Left renal cortex interstitium (tissue), 4 donors: ENCODE data around the gene HAUS6. TPM values are rescaled to one million over a fixed set of nuclear protein-coding genes. Genes with fewer than 3 reads are reported as not detected.
A peak's percentile ranks its signal among the peaks of the same experiment; 100 is the strongest.
"Not testable (repeated sequence)": the region's sequence is repeated elsewhere in the genome, so short reads cannot be mapped to it uniquely, and the experiment has no call there.

Experiments used
- DNase-seq, 4 donors: peaks; one replicate each; pipeline ENCODE4 v3.0.0-alpha.2; 2013; ENCODE audit warnings: low read depth in 4 of 4, low spot score in 2 of 4, missing footprints in 1 of 4
- polyA plus RNA-seq, 4 donors: library from polyadenylated mRNA; unstranded; fragments of 120-200 nt; gene quantifications; one replicate each; pipeline ENCODE4 v1.2.1, GENCODE V29; 2013; ENCODE audit not compliant: insufficient read length in 4 of 4

The HAUS6 gene
- polyA plus RNA-seq, 4 donors, result 16.8 to 22.8 (median 19.0) TPM

GRCh38 chr9:19117039-19117716 is 14.5 kb upstream of the HAUS6 start:
- DNase-seq, result no peak

GRCh38 chr9:19116107-19116790 is 13.5 kb upstream of the HAUS6 start:
- DNase-seq, result no peak

DNA sequence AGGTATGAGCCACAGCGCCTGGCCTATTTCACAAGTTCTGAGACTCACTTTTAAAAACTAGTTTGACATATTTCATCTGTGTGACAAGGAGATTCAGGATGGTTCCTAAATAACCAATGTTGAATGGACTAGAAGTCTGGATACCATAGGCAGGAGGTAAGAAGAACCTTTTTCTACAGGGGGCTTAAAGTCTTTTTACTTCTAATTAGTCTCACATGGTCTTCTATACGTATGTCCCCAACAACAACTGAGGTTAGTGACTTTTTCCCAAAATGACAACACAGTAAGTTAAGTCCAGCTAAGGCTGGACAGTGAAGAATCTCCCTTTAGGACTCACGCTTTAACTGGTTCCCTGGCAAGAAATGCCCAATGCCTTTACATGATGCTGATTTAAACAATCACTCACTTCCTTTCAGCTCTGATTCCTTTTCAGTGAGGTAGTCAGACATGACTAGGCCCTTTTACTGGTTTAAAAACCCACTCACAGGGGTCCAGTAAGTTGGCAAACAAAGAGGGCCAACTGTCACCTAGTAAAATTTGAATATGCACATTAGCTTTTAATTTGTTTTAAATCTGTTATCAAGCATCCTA is 12.1 kb upstream of the HAUS6 start:
- no peak for DNase-seq

DNA sequence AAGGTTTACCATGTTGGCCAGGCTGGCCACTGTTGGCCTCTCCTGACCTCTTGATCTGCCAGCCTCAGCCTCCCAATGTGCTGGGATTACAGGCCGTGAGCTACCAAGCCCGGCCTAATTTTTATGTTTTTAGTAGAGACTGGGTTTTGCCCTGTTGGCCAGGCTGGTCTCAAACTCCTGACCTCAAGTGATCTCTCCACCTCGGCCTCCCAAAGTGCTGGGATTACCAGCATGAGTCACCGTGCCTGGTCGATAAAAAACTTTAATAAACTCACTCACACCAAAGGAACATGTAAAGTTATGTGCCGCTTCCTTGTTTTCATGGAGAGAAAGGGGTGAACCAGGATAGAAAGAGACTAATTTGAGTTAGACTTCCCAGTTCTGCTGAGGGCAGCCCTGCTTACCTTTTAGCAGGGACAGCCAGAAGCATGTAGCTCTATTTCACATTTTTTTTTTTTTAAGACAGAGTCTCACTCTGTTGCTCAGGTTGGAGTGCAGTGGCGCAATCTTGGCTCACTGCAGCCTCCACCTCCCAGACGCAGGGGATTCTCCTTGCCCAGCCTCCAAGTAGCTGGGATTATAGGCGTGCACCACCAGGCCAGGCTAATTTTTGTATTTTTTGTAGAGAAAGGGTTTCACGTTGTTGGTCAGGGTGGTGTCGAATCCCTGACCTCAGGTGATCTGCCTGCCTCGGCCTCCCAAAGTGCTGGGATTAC is 11.4 kb upstream of the HAUS6 start:
- DNase-seq, result no peak

GRCh38 chr9:19113064-19113611 is 10.4 kb upstream of the HAUS6 start:
- not testable (repeated sequence) for DNase-seq

DNA sequence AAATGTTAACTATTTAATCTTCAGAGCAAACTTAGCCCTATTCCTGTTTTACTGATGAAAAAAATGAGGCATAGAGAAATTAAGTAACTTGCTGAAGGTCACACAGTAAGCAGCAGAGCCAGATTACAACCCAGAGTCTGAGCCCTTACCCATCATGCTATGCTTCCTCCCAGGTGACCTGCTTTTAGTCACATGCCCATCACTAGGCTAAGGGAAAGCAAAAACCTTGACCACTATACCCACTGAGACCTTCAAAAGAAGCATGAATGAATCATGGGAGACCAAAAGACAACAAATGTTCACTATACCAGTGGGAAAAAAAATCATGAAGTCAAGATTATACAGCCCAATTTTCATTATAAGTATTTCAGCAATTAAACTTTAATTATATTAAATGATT is 5.3 kb upstream of the HAUS6 start:
- no peak for DNase-seq

DNA sequence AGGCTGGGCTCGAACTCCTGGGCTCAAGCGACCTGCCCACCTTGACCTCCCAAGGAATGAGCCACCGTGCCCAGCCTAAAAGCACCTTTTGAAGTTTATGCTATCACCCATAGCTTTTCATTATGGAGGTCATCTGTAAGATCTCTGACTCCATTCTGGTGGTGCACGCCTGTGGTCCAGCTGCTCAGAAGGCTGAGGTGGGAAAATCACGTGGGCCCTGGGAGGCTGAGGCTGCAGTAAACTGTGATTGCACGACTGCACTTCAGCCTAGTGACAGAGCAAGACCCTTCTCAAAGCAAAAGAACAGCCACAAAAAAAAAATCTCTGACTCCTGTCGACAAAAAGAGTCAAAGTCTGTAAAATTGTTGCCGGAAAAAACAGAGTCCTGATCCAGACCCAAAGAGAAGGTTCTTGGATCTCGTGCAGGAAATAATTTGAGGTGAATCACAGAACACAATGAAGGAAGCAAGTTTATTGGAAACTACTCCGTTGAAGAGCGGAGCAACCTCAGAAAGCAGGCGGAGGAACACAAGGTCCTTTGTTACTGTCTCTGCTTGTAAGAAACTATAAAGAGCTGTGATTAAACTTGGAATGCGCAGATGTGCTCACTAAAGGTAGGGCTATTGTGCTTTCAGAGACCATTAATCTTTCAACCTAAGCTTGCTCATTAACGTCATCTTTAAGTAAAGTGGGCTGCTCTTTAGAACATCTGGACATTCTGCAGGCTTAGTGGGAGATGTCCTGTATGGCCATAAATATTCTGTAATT is 2.0 kb upstream of the HAUS6 start:
- DNase-seq, result peak in 1 of 4 donors; percentile 44

- DNase-seq, result no peak
Measured at GRCh38 chr9:19102181-19102630, 498 bp downstream of the HAUS6 start.

- DNase-seq, result no peak
Measured at GRCh38 chr9:19101203-19101602, 1.5 kb downstream of the HAUS6 start.

- DNase-seq, result not testable (repeated sequence)
Measured at GRCh38 chr9:19097431-19097830, 5.3 kb downstream of the HAUS6 start.

DNA sequence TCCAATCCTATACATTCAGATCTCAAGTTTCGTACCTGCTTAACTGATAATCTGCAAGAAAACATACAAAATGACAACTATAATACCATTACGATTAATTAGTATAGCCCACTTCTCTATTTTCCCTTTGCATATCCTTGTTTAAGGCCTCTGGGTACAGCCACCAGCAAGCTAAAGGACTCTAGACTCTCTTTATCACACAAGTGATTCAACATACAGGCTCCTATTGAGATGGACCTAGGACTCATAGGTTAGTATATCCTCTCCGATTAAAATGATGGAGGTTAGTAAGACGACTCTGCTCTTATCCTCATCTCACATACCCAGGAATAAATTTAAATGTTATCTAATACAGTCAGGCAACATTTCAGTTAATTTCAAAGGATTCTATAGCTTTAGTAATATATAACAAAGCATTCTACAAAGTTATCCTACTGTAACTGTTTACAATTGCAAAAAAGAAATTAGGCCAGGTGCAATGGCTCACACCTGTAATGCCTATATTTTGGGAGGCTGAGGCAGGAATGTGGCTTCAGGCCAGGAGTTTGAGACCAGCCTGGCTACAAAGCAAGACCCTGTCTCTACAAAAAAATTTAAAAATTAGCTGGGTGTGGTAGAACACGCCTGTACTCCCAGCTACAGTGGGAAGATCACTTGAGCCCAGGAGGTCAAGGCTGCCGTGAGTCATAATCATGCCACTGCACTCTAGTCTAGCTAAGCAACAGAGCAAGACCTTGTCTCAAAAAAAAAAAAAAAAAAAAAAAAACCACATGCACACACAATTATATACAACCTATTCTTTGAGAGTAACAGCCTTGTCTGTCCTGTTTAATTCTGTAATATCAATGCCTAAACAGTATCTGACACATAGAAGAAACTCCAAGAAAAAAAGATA is 15.4 kb downstream of the HAUS6 start:
- no peak for DNase-seq

- DNase-seq, result no peak
Measured at GRCh38 chr9:19085295-19085694, 17.4 kb downstream of the HAUS6 start.

DNA sequence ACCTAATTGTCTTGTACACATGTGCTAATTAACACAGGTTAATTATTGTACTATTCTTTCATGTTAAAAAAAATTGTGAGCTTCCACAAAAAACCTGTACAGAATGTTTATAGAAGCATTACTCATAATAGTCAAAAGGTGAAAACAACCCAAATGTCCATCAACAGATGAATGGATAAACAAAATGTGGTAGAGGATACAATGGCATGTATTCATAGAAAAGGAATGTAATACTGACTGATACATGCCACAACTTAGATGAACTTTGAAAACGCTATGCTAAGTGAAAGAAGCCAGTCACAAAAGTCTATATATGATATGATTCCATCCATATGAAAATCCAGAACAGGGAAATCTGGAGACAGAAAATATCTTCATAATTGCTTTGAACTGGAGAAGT is 27.9 kb downstream of the HAUS6 start:
- no peak for DNase-seq

DNA sequence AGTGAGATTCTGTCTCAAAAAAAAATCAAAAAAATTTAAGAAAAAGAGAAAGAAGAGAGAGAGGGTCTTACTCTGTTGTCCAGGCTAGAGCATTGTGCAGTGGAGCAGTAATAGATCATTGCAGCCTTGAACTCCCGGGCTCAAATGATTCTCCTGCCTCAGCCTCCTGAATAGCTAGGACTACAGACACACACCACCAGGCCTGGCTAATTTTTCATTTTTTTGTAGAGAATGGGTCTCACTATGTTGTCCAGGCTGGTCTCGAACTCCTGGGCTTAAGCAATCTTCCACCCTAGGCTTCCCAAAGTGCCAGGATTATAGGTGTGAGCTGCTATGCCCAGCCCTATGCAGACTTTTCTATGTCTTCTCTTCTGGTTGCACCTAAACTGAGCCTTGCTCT is 28.5 kb downstream of the HAUS6 start:
- no peak for DNase-seq

DNA sequence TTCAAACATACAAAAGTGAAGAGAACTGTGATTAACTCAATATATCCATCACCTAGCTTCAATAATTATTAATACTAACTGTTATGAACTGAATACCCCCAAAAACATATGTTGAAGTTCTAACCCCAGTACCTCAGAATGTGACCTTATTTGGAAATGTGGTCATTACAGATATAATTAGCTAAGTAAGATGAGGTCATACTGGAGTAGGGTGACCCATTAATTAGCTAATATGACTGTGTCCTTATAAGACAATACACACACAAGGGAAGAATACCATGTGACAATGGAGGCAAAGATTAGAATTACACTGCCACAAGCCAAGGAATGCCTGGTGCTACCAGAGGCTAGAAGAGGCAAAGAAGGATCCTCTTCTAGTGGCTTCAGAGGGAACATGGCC is 45.7 kb downstream of the HAUS6 start:
- DNase-seq, result no peak

- no peak for DNase-seq
Measured at GRCh38 chr9:19050637-19051591, 51.8 kb downstream of the HAUS6 start.

DNA sequence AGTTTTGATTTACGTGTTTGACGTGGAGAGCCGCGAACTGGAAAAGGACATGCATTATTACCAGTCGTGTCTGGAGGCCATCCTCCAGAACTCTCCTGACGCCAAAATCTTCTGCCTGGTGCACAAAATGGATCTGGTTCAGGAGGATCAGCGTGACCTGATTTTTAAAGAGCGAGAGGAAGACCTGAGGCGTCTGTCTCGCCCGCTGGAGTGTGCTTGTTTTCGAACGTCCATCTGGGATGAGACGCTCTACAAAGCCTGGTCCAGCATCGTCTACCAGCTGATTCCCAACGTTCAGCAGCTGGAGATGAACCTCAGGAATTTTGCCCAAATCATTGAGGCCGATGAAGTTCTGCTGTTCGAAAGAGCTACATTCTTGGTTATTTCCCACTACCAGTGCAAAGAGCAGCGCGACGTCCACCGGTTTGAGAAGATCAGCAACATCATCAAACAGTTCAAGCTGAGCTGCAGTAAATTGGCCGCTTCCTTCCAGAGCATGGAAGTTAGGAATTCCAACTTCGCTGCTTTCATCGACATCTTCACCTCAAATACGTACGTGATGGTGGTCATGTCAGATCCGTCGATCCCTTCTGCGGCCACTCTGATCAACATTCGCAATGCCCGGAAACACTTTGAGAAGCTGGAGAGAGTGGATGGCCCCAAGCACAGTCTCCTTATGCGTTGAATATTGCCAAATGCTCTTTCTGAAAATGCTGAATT is 52.6 kb downstream of the HAUS6 start:
- no peak for DNase-seq
